IMR-90 (cell line): Measurements from ENCODE around the gene TTC24. TPM values are rescaled to one million over a fixed set of nuclear protein-coding genes. Genes with fewer than 3 reads are reported as not detected.

Experiments used
- ATAC-seq: fragments of 200-7000 bp; cut with Tn5 transposase; 2 replicates; pipeline ENCODE4 v1.9.1; 2020; ENCODE audit warnings: low read depth, mild to moderate bottlenecking, moderate library complexity
- BruUV-seq: library from RNA; stranded (reverse); fragments of 400-500 nt; replicated peaks from 2 replicates; lab custom pipeline; 2021; lab: Mats Ljungman, UMichigan
- CTCF ChIA-PET: fragments of 300-600 bp; formaldehyde crosslinking; extraction: SDS; loops from one replicate; lab custom pipeline; 2021; ENCODE audit warnings: antibody characterized with exemption; lab: Yijun Ruan, JAX
- POLR2A ChIA-PET: fragments of 300-600 bp; sonication (Branson Sonifier 250); formaldehyde crosslinking; loops from one replicate; lab custom pipeline; 2022; ENCODE audit warnings: antibody characterized with exemption; ENCODE audit not compliant: unreplicated experiment; lab: Charles Lee
- DNase-seq: peaks from one replicate; pipeline ENCODE4 v3.0.0; 2013
- H2AFZ ChIP-seq: replicated peaks from 2 replicates; pipeline ENCODE3; 2013; ENCODE audit warnings: low read length, mild to moderate bottlenecking; ENCODE audit not compliant: poor library complexity
- H2AK5ac ChIP-seq: 2 replicates; pipeline ENCODE4 v1.6.1; 2013; ENCODE audit warnings: low read depth, low read length, inconsistent platforms
- H2AK9ac ChIP-seq: replicated peaks from 2 replicates; pipeline ENCODE3; 2013; ENCODE audit warnings: mild to moderate bottlenecking, low read depth, low read length, moderate library complexity; ENCODE audit not compliant: poor library complexity
- H2BK120ac ChIP-seq: 2 replicates; pipeline ENCODE4 v1.6.1; 2013; ENCODE audit warnings: low read depth, low read length, inconsistent platforms
- H2BK15ac ChIP-seq: 3 replicates; pipeline ENCODE4 v1.6.1; 2013; ENCODE audit warnings: low read depth, low read length, inconsistent platforms
- H2BK20ac ChIP-seq: 2 replicates; pipeline ENCODE4 v1.6.1; 2013; ENCODE audit warnings: low read depth, mild to moderate bottlenecking, inconsistent platforms, low read length, moderate library complexity
- H2BK5ac ChIP-seq: 2 replicates; pipeline ENCODE4 v1.6.1; 2013; ENCODE audit warnings: mild to moderate bottlenecking, low read depth, low read length, inconsistent platforms; ENCODE audit not compliant: poor library complexity, severe bottlenecking
- H3K14ac ChIP-seq: replicated peaks from 2 replicates; pipeline ENCODE4 v1.6.1; 2013; ENCODE audit warnings: low read depth, low read length, inconsistent platforms
- H3K18ac ChIP-seq: 2 replicates; pipeline ENCODE4 v1.6.1; 2013; ENCODE audit warnings: low read depth, low read length, control low read depth
- H3K23ac ChIP-seq: 2 replicates; pipeline ENCODE4 v1.6.1; 2013; ENCODE audit warnings: low read depth, low read length, inconsistent platforms
- H3K27ac ChIP-seq: 2 replicates; pipeline ENCODE4 v1.5.1; 2013; ENCODE audit warnings: mild to moderate bottlenecking, control low read depth, low read length; ENCODE audit not compliant: insufficient read depth
- H3K27me3 ChIP-seq: 2 replicates; pipeline ENCODE4 v1.6.1; 2013; ENCODE audit warnings: low read length; ENCODE audit not compliant: control insufficient read depth, insufficient read depth
- H3K36me3 ChIP-seq: 2 replicates; pipeline ENCODE4 v1.6.1; 2013; ENCODE audit warnings: low read length, mixed read lengths; ENCODE audit not compliant: control insufficient read depth, insufficient read depth
- H3K4ac ChIP-seq: 2 replicates; pipeline ENCODE4 v1.6.1; 2013; ENCODE audit warnings: low read depth, low read length, inconsistent platforms
- H3K4me1 ChIP-seq: 2 replicates; pipeline ENCODE4 v1.6.1; 2013; ENCODE audit warnings: low read length, mixed read lengths; ENCODE audit not compliant: control insufficient read depth, insufficient read depth
- H3K4me2 ChIP-seq: 2 replicates; pipeline ENCODE4 v1.6.1; 2013; ENCODE audit warnings: low read depth, mild to moderate bottlenecking, control low read depth, low read length, moderate library complexity
- H3K4me3 ChIP-seq: 2 replicates; pipeline ENCODE4 v1.5.1; 2013; ENCODE audit warnings: low read depth, mild to moderate bottlenecking, control low read depth, low read length, moderate library complexity; ENCODE audit not compliant: insufficient read depth
- H3K56ac ChIP-seq: 2 replicates; pipeline ENCODE4 v1.6.1; 2013; ENCODE audit warnings: low read length, inconsistent platforms; ENCODE audit not compliant: insufficient read depth; ENCODE audit errors: extremely low read depth
- H3K79me1 ChIP-seq, 2 experiments: 2 replicates each; pipeline ENCODE4 v1.6.1; 2013; ENCODE audit warnings: low read length in 2 of 2, inconsistent platforms in 1 of 2, low read depth in 1 of 2
- H3K9ac ChIP-seq: 2 replicates; pipeline ENCODE4 v1.6.1; 2013; ENCODE audit warnings: low read depth, low read length, control low read depth
- H3K9me1 ChIP-seq: 2 replicates; pipeline ENCODE4 v1.6.1; 2013; ENCODE audit warnings: low read length, inconsistent platforms; ENCODE audit not compliant: insufficient read depth
- H3K9me3 ChIP-seq: 2 replicates; pipeline ENCODE4 v1.6.1; 2013; ENCODE audit warnings: low read length; ENCODE audit not compliant: control insufficient read depth, insufficient read depth
- H4K20me1 ChIP-seq: 2 replicates; pipeline ENCODE4 v1.6.1; 2013; ENCODE audit warnings: low read length, inconsistent platforms; ENCODE audit not compliant: insufficient read depth
- H4K5ac ChIP-seq: 2 replicates; pipeline ENCODE4 v1.6.1; 2013; ENCODE audit warnings: mild to moderate bottlenecking, low read depth, low read length, control low read depth
- H4K8ac ChIP-seq, 2 experiments: 2 replicates each; pipeline ENCODE4 v1.6.1; 2013; ENCODE audit warnings: low read depth in 2 of 2, low read length in 2 of 2, control low read depth in 1 of 2, inconsistent platforms in 1 of 2
- H4K91ac ChIP-seq: 2 replicates; pipeline ENCODE4 v1.6.1; 2013; ENCODE audit warnings: low read depth, low read length, inconsistent platforms; ENCODE audit not compliant: insufficient read depth
- CEBPB ChIP-seq: IDR thresholded peaks from 2 replicates; pipeline ENCODE4 v1.6.1; 2012; ENCODE audit warnings: low read depth, low read length, improper control_type of control experiment
- FOS ChIP-seq: fragments of 150-350 bp; IDR thresholded peaks from 2 replicates; pipeline ENCODE4 v1.6.1; 2016; ENCODE audit warnings: low read depth, low read length
- MAZ ChIP-seq: IDR thresholded peaks from 2 replicates; pipeline ENCODE4 v1.6.1; 2012; ENCODE audit warnings: low read depth, mild to moderate bottlenecking, low read length, improper control_type of control experiment, moderate library complexity, borderline replicate concordance
- SMC3 ChIP-seq: fragments of 150-350 bp; IDR thresholded peaks from 2 replicates; pipeline ENCODE4 v1.6.1; 2016; ENCODE audit warnings: low read depth, mild to moderate bottlenecking, antibody characterized with exemption, low read length, moderate library complexity
- WGBS, 2 experiments: methylation state at CpG; one replicate each; pipeline versions ENCODE4 v1.1.5 to v1.1.7; 2013; ENCODE audit warnings: missing lambda C conversion rate in 2 of 2; ENCODE audit not compliant: insufficient read length in 1 of 2; ENCODE audit errors: extremely low coverage in 2 of 2; 5-methylcytosine and 5-hydroxymethylcytosine counted together
- dilution Hi-C: fragments of 300-500 bp; cut with HindIII; formaldehyde crosslinking; loops from one replicate; pipeline ENCODE4 v1.14.3; 2018; ENCODE audit warnings: low sequenced_read_pairs; ENCODE audit not compliant: unreplicated experiment
- in situ Hi-C: fragments of 300-500 bp; cut with MboI; formaldehyde crosslinking; loops from 3 replicates; pipeline ENCODE4 v1.14.3; 2019; ENCODE audit warnings: low sequenced_read_pairs, inconsistent platforms, mixed read lengths
- intact Hi-C: fragments of 100-400 bp; cut with micrococcal nuclease; formaldehyde crosslinking; loops from 2 replicates; pipeline ENCODE4 v1.10.0; 2022
- polyA plus RNA-seq, 3 experiments: library from polyadenylated mRNA; depleted of rRNA; stranded (reverse); fragments of >200 nt; gene quantifications; 2 replicates each; pipeline ENCODE4 v1.2.3, GENCODE V29; 2012; ENCODE audit warnings: low replicate concordance in 1 of 3
- total RNA-seq: library from RNA; depleted of rRNA; stranded (reverse); fragments of >200 nt; gene quantifications from 2 replicates; pipeline ENCODE4 v1.2.3, GENCODE V29; 2012
- TF ChIP-seq, protein P1 (sequence below): conservative IDR thresholded peaks from 2 replicates; pipeline ENCODE4 v1.5.1; 2012; ENCODE audit warnings: mild to moderate bottlenecking, low read depth, low read length, improper control_type of control experiment

The TTC24 gene
- total and polyA plus RNA-seq, 2 of the 4 experiments (the other 2 are of a cell fraction): not detected

DNA sequence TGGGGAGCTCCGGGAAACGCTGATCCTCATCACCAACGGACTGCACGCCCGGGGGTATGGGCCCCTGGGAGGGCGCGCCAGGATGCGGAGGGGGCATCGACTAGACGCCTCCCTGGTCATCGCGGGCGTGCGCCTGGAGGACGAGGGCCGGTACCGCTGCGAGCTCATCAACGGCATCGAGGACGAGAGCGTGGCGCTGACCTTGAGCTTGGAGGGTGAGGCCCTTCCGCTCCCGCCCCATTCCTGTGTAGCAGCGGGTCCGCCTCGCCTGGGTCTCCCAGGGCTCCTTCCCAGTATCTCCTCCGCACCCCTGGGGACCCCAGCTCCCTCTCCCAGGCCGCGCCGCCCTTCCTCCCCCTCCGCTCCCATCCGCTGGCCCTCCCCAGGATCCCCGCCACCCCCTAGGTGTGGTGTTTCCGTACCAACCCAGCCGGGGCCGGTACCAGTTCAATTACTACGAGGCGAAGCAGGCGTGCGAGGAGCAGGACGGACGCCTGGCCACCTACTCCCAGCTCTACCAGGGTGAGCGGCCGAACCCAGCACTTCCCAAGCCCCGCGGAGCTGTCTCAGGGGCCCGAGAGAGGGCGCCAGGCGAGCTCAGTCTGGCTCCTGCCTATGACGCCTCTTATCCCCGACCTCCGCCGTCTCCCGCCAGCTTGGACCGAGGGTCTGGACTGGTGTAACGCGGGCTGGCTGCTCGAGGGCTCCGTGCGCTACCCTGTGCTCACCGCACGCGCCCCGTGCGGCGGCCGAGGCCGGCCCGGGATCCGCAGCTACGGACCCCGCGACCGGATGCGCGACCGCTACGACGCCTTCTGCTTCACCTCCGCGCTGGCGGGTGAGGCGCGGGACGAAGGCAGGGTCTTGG is 44.7 kb downstream of the TTC24 start:
- TF ChIP-seq, protein P1, sequence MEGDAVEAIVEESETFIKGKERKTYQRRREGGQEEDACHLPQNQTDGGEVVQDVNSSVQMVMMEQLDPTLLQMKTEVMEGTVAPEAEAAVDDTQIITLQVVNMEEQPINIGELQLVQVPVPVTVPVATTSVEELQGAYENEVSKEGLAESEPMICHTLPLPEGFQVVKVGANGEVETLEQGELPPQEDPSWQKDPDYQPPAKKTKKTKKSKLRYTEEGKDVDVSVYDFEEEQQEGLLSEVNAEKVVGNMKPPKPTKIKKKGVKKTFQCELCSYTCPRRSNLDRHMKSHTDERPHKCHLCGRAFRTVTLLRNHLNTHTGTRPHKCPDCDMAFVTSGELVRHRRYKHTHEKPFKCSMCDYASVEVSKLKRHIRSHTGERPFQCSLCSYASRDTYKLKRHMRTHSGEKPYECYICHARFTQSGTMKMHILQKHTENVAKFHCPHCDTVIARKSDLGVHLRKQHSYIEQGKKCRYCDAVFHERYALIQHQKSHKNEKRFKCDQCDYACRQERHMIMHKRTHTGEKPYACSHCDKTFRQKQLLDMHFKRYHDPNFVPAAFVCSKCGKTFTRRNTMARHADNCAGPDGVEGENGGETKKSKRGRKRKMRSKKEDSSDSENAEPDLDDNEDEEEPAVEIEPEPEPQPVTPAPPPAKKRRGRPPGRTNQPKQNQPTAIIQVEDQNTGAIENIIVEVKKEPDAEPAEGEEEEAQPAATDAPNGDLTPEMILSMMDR: peak; percentile 42
- TF ChIP-seq FOS (no peak), SMC3 (0 out of 2 replicates have a peak, but pooled peaks have one; percentile 27), MAZ (no peak), CEBPB (no peak)

More for the DNA sequence above, 44.7 kb downstream of the TTC24 start:
- Histone ChIP-seq H3K23ac (no peak overlapping the region), H3K27ac (no peak overlapping the region), H3K4me2 (peak overlapping the region; percentile 90), H4K5ac (no peak overlapping the region), H4K91ac (no peak overlapping the region), H3K4me1 (peaks cover 4% of the 10 kb centered on the region), H2BK20ac (no peak overlapping the region), H2AFZ (peak overlapping the region; percentile 86), H3K9ac (no peak overlapping the region), H3K4me3 (peak overlapping the region; percentile 48; the same call in 1 of the 2 replicates), H2BK5ac (no peak overlapping the region), H3K9me1 (no peaks in the 10 kb centered on the region), H2AK9ac (peak overlapping the region; percentile 88), H3K9me3 (no peaks in the 10 kb centered on the region), H2BK15ac (no peak overlapping the region), H3K79me1 (no peaks in the 10 kb centered on the region), H4K20me1 (peaks cover 7% of the 10 kb centered on the region), H2BK120ac (no peak overlapping the region), H4K8ac (no peak overlapping the region), H2AK5ac (no peak overlapping the region), H3K4ac (no peak overlapping the region), H3K36me3 (no peaks in the 10 kb centered on the region), H3K27me3 (peaks cover 66% of the 10 kb centered on the region), H3K56ac (no peak overlapping the region), H3K14ac (no peak overlapping the region), H3K18ac (no peak overlapping the region)
- ChIA-PET CTCF (interaction anchor here (0.6 to 1.8 kb wide), 10 partner anchors 12 to 238 kb away, joined by 3 to 9 read pairs (median 4); no protein-coding TSS in a partner anchor), POLR2A (interaction anchor here (0.6 kb wide), 1 partner anchor 899 kb away, joined by 5 read pairs; no protein-coding TSS in a partner anchor)
- in situ Hi-C loops (loop anchor here (5.0 kb wide), 1 partner anchor 33 kb away; no protein-coding TSS in a partner anchor), intact Hi-C loops (no loop called here), dilution Hi-C loops (no loop called here)
- no TSS peak for BruUV-seq
- ATAC-seq (peak; percentile 80), DNase-seq (peak; percentile 24)
- WGBS, 2 experiments: 2% methylated on average over 37 of the region's 87 CpGs; no CpG with 5 or more reads in 1 of the 2 experiments
